ENCODE results near the gene FOXP4.
A peak's percentile ranks its signal among the peaks of the same experiment; 100 is the strongest.

The FOXP4 gene

DNA sequence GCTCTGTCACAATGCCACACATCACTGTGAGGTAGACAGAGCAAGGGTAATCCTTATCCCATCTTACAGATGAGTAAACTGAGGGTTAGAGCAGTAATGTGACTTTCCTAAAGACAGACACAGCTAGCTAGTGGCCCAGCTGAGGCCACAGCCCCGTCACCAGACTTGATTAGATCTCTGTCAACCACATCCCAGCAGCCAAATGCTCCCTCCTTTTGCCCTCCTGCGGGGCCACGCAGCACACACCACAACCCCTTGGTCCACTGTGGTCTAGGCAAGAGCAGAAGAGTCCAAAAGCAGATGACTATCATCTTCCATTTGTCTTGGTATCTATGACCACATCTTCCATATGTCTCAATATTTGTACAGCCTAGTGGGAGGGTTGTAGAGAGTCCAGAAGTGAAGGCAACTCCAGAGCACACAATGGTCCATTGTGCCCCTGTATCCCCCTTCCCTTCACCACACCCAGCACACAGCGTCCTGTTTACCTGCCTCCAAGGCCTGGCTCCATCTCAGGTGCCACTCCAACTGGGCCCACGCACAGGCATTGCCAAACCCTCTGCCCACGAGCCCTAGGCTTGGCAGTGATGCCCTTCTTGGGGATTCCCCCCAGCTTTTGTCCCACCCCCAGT is 47.1 kb upstream of the FOXP4 start:
- H2AFZ ChIP-seq (ENCODE audit: low read depth, low read length) = no peak overlapping the region
- H3K27me3 ChIP-seq (ENCODE audit: low read depth, low read length) = peaks cover 18% of the 10 kb centered on the region
- no peak overlapping the region for H3K27ac ChIP-seq (ENCODE audit: low read length)
- no peak overlapping the region for H3K4me2 ChIP-seq (ENCODE audit: low read length)
- H3K9me3 ChIP-seq (ENCODE audit: insufficient read depth, low read length) = no peaks in the 10 kb centered on the region
- no peak overlapping the region for H3K4me3 ChIP-seq (ENCODE audit: low read length)
- TF ChIP-seq, protein P1, sequence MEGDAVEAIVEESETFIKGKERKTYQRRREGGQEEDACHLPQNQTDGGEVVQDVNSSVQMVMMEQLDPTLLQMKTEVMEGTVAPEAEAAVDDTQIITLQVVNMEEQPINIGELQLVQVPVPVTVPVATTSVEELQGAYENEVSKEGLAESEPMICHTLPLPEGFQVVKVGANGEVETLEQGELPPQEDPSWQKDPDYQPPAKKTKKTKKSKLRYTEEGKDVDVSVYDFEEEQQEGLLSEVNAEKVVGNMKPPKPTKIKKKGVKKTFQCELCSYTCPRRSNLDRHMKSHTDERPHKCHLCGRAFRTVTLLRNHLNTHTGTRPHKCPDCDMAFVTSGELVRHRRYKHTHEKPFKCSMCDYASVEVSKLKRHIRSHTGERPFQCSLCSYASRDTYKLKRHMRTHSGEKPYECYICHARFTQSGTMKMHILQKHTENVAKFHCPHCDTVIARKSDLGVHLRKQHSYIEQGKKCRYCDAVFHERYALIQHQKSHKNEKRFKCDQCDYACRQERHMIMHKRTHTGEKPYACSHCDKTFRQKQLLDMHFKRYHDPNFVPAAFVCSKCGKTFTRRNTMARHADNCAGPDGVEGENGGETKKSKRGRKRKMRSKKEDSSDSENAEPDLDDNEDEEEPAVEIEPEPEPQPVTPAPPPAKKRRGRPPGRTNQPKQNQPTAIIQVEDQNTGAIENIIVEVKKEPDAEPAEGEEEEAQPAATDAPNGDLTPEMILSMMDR (IDR thresholded peaks at IDR 0.05; ENCODE audit: low read depth, low read length) = no peak
- TF ChIP-seq EZH2phosphoT487 (IDR thresholded peaks at IDR 0.05; ENCODE audit: low read depth) = no peak
- H3K36me3 ChIP-seq (replicated peaks; ENCODE audit: low read depth, low read length) = no peaks in the 10 kb centered on the region
- no peak overlapping the region for H3K9ac ChIP-seq (ENCODE audit: low read length)
- peaks cover 12% of the 10 kb centered on the region for H3K4me1 ChIP-seq (ENCODE audit: low read length)
- H4K20me1 ChIP-seq (ENCODE audit: insufficient read depth, low read length) = no peaks in the 10 kb centered on the region
- H3K79me2 ChIP-seq (ENCODE audit: low read length) = no peaks in the 10 kb centered on the region

DNA sequence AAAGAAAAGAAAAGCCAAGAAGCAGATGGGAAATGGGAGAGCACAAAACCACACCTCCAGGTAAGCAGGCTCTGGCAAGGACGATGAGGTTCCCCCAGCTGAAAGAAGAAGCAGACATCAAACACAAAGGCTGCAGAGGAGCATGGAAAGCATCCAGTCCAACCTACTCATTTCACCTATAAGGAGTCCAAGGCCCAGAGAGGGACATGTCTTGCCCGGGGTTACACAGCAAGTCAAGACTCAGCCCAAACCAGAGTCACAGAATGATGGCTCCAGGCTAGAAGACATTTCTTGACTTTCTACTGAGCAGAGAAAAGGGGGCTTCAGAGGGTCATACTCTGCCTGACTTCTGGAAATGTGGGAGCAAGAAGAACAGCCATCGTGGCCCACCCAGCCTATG is 45.6 kb upstream of the FOXP4 start:
- H3K4me1 ChIP-seq (ENCODE audit: low read length) = peaks cover 20% of the 10 kb centered on the region
- H2AFZ ChIP-seq (ENCODE audit: low read depth, low read length) = no peak overlapping the region
- H3K36me3 ChIP-seq (replicated peaks; ENCODE audit: low read depth, low read length) = no peaks in the 10 kb centered on the region
- H3K4me3 ChIP-seq (ENCODE audit: low read length) = no peak overlapping the region
- TF ChIP-seq, protein P1 (IDR thresholded peaks at IDR 0.05; ENCODE audit: low read depth, low read length) = no peak
- no peak for TF ChIP-seq EZH2phosphoT487 (IDR thresholded peaks at IDR 0.05; ENCODE audit: low read depth)
- peaks cover 26% of the 10 kb centered on the region for H3K27me3 ChIP-seq (ENCODE audit: low read depth, low read length)
- no peak overlapping the region for H3K4me2 ChIP-seq (ENCODE audit: low read length)
- H3K27ac ChIP-seq (ENCODE audit: low read length) = no peak overlapping the region
- H3K79me2 ChIP-seq (ENCODE audit: low read length) = no peaks in the 10 kb centered on the region
- no peaks in the 10 kb centered on the region for H4K20me1 ChIP-seq (ENCODE audit: insufficient read depth, low read length)
- H3K9me3 ChIP-seq (ENCODE audit: insufficient read depth, low read length) = no peaks in the 10 kb centered on the region
- H3K9ac ChIP-seq (ENCODE audit: low read length) = no peak overlapping the region

DNA sequence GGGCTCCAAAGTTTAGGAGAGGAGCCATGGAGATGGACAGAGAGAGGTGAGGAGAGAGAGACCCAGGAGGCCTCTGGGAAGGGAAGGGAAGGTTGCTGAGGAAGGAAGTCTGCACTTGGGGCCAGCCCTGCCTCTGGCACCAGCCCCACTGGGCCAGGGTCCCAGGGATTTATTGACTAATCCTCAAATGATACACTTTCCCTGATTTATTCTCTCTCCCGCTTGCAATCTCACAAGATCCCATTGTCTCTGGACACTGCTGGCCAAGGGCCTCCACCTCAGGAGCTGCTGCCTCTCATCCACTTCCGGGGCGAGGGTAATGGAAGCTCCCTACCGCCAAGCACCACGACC is 43.6 kb upstream of the FOXP4 start:
- Histone ChIP-seq H3K27me3 (ENCODE audit: low read depth, low read length) (peaks cover 32% of the 10 kb centered on the region), H3K4me2 (ENCODE audit: low read length) (no peak overlapping the region), H3K27ac (ENCODE audit: low read length) (no peak overlapping the region), H3K9ac (ENCODE audit: low read length) (no peak overlapping the region), H2AFZ (ENCODE audit: low read depth, low read length) (no peak overlapping the region), H3K4me1 (ENCODE audit: low read length) (peaks cover 24% of the 10 kb centered on the region), H3K79me2 (ENCODE audit: low read length) (no peaks in the 10 kb centered on the region), H3K36me3 (replicated peaks; ENCODE audit: low read depth, low read length) (no peaks in the 10 kb centered on the region), H4K20me1 (ENCODE audit: insufficient read depth, low read length) (no peaks in the 10 kb centered on the region), H3K4me3 (ENCODE audit: low read length) (no peak overlapping the region), H3K9me3 (ENCODE audit: insufficient read depth, low read length) (no peaks in the 10 kb centered on the region)
- TF ChIP-seq EZH2phosphoT487 (IDR thresholded peaks at IDR 0.05; ENCODE audit: low read depth) = no peak
- TF ChIP-seq, protein P1 (IDR thresholded peaks at IDR 0.05; ENCODE audit: low read depth, low read length) = no peak

DNA sequence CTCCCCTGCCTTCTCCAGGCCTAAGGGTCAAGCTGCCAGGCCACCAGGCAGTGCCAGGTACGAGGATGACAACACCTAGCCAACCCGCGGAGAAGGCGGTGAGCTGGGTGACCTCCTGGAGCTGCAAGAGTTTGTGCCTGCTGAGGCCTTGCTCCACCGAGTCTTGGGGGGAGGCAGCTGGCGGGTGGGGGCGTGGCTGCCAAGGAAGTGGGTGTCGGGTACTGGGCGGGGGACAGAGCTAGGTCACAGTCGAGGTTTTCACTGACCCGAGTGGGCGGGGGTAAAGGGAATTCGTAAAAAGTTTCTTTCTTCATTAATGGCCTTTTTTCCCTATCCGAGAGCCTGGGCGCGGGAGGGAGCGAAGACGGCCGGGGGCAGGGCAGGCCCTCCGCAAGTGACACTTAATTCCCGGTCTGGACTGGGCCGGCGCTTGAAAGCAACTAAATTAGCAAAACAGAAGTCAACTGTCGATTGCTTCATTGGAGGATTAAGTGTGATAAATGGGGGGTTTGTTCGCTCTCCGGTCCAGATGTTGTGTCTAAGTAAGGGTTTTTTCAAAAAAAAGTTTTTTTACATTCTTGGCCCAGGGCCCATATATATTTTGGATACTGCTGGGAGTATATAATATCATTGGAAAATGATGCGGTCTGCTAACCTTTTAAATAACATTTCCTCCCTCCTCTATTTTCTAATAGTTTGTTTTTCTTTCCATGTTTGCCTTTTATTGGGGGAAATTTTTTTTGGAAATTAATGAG is 43.1 kb upstream of the FOXP4 start:
- Histone ChIP-seq H3K27me3 (ENCODE audit: low read depth, low read length) (peaks cover 28% of the 10 kb centered on the region), H3K4me2 (ENCODE audit: low read length) (peak overlapping the region; percentile 93)

More for the DNA sequence above, 43.1 kb upstream of the FOXP4 start:
- TF ChIP-seq EZH2phosphoT487 (IDR thresholded peaks at IDR 0.05; ENCODE audit: low read depth) = no peak
- TF ChIP-seq, protein P1 (IDR thresholded peaks at IDR 0.05; ENCODE audit: low read depth, low read length) = no peak
- peak overlapping the region; percentile 72 for H3K9ac ChIP-seq (ENCODE audit: low read length)
- H3K4me1 ChIP-seq (ENCODE audit: low read length) = peaks cover 24% of the 10 kb centered on the region
- no peak overlapping the region for H3K27ac ChIP-seq (ENCODE audit: low read length)
- no peaks in the 10 kb centered on the region for H4K20me1 ChIP-seq (ENCODE audit: insufficient read depth, low read length)
- no peaks in the 10 kb centered on the region for H3K9me3 ChIP-seq (ENCODE audit: insufficient read depth, low read length)
- H3K36me3 ChIP-seq (replicated peaks; ENCODE audit: low read depth, low read length) = no peaks in the 10 kb centered on the region
- no peak overlapping the region for H2AFZ ChIP-seq (ENCODE audit: low read depth, low read length)
- H3K4me3 ChIP-seq (ENCODE audit: low read length) = peak overlapping the region; percentile 81
- H3K79me2 ChIP-seq (ENCODE audit: low read length) = no peaks in the 10 kb centered on the region

Measured in OCI-LY3 (cell line).